Loucy (cell line): ENCODE results near the gene MUC5AC.

Source experiments
- CTCF ChIP-seq: fragments of 200-600 bp; sonication (generic); conservative IDR thresholded peaks from 2 replicates; pipeline ENCODE4 v1.5.1; 2014; ENCODE audit warnings: mild to moderate bottlenecking, antibody characterized with exemption, low read length
- EZH2phosphoT487 ChIP-seq: fragments of 200-600 bp; IDR thresholded peaks from 2 replicates; pipeline ENCODE4 v1.6.1; 2018; ENCODE audit warnings: antibody characterized with exemption, mild to moderate bottlenecking, moderate library complexity, borderline replicate concordance

GRCh38 chr11:1125803-1126202 is 31.9 kb upstream of the MUC5AC start:
- TF ChIP-seq CTCF (no peak), EZH2phosphoT487 (no peak)
